Neural crest cell (in vitro differentiated cells): ENCODE data around the gene NDUFB5. TPM values are rescaled to one million over a fixed set of nuclear protein-coding genes. Genes with fewer than 3 reads are reported as not detected.

Experiments used
- DNase-seq: peaks from one replicate; pipeline ENCODE4 v3.0.0; 2021; ENCODE audit warnings: low read depth, mixed read lengths, low spot score
- H3K27ac Mint-ChIP-seq: one replicate; pipeline ENCODE4 v1.8.0; 2021; ENCODE audit warnings: mild to moderate bottlenecking, mixed read lengths; ENCODE audit not compliant: unreplicated experiment
- H3K27me3 Mint-ChIP-seq: 2 replicates; pipeline ENCODE4 v1.8.0; 2021; ENCODE audit warnings: low read depth, mild to moderate bottlenecking, mixed read lengths
- H3K36me3 Mint-ChIP-seq: 2 replicates; pipeline ENCODE4 v1.8.0; 2021; ENCODE audit warnings: low read depth, mild to moderate bottlenecking, mixed read lengths
- H3K4me1 Mint-ChIP-seq: 2 replicates; pipeline ENCODE4 v1.8.0; 2021; ENCODE audit warnings: mixed read lengths
- H3K4me3 Mint-ChIP-seq: one replicate; pipeline ENCODE4 v1.8.0; 2021; ENCODE audit warnings: mild to moderate bottlenecking, mixed read lengths
- H3K9me3 Mint-ChIP-seq: 2 replicates; pipeline ENCODE4 v1.8.0; 2021; ENCODE audit warnings: mixed read lengths
- CTCF ChIP-seq: fragments of 200-600 bp; sonication (generic); conservative IDR thresholded peaks from 2 replicates; pipeline ENCODE4 v1.5.0; 2021; ENCODE audit warnings: antibody characterized with exemption, mild to moderate bottlenecking
- total RNA-seq: library from RNA; stranded (reverse); gene quantifications from 2 replicates; pipeline ENCODE4 v1.2.1, GENCODE V29; 2021

NDUFB5 gene
- total RNA-seq, 1 donor from 2014 or later = 74.3 TPM

GRCh38 chr3:179663093-179663492 lies 58.5 kb downstream of the NDUFB5 start:
- H3K36me3 Mint-ChIP-seq = no peaks in the 10 kb centered on the region
- peak overlapping the region; percentile 20 for H3K4me3 Mint-ChIP-seq
- no peaks in the 10 kb centered on the region for H3K9me3 Mint-ChIP-seq
- peaks cover 56% of the 10 kb centered on the region for H3K4me1 Mint-ChIP-seq
- H3K27ac Mint-ChIP-seq = peak overlapping the region; percentile 69
- no peaks in the 10 kb centered on the region for H3K27me3 Mint-ChIP-seq
- no peak for TF ChIP-seq CTCF
- no peak for DNase-seq

GRCh38 chr3:179666030-179666429 lies 61.4 kb downstream of the NDUFB5 start:
- Mint-ChIP-seq H3K9me3 (no peaks in the 10 kb centered on the region), H3K4me1 (peaks cover 49% of the 10 kb centered on the region), H3K4me3 (no peak overlapping the region), H3K36me3 (no peaks in the 10 kb centered on the region), H3K27me3 (no peaks in the 10 kb centered on the region), H3K27ac (peak overlapping the region; percentile 76)
- no peak for TF ChIP-seq CTCF
- no peak for DNase-seq

GRCh38 chr3:179666436-179667035 lies 61.9 kb downstream of the NDUFB5 start:
- Mint-ChIP-seq H3K27me3 (no peaks in the 10 kb centered on the region), H3K36me3 (no peaks in the 10 kb centered on the region), H3K9me3 (no peaks in the 10 kb centered on the region), H3K4me1 (peaks cover 48% of the 10 kb centered on the region), H3K27ac (no peak overlapping the region), H3K4me3 (no peak overlapping the region)
- no peak for TF ChIP-seq CTCF
- no peak for DNase-seq

- H3K27ac Mint-ChIP-seq = no peak overlapping the region
- no peaks in the 10 kb centered on the region for H3K27me3 Mint-ChIP-seq
- no peaks in the 10 kb centered on the region for H3K9me3 Mint-ChIP-seq
- DNase-seq = no peak
- no peak for TF ChIP-seq CTCF
- no peak overlapping the region for H3K4me3 Mint-ChIP-seq
- H3K36me3 Mint-ChIP-seq = peaks cover 3% of the 10 kb centered on the region
- peaks cover 43% of the 10 kb centered on the region for H3K4me1 Mint-ChIP-seq
Observed at GRCh38 chr3:179668429-179668828, 63.8 kb downstream of the NDUFB5 start.

GRCh38 chr3:179670311-179670710 lies 65.7 kb downstream of the NDUFB5 start:
- no peak for TF ChIP-seq CTCF
- DNase-seq = no peak
- Mint-ChIP-seq H3K9me3 (no peaks in the 10 kb centered on the region), H3K27ac (no peak overlapping the region), H3K4me3 (no peak overlapping the region), H3K4me1 (peaks cover 41% of the 10 kb centered on the region), H3K27me3 (no peaks in the 10 kb centered on the region), H3K36me3 (peaks cover 3% of the 10 kb centered on the region)
